Measurements from ENCODE around the gene STAG3.
"Not testable (repeated sequence)": the region's sequence is repeated elsewhere in the genome, so short reads cannot be mapped to it uniquely, and the experiment has no call there.

Gene STAG3

GRCh38 chr7:100132697-100133151 lies 45.0 kb upstream of the STAG3 start:
- in situ Hi-C loops (cut with MboI; ENCODE audit: low sequenced_read_pairs, unreplicated experiment) = loop anchor here (10.0 kb wide), 1 partner anchor 272 kb away; no protein-coding TSS in a partner anchor
- peak; percentile 83 for DNase-seq (ENCODE audit: low spot score)

GRCh38 chr7:100137851-100138760 lies 39.6 kb upstream of the STAG3 start:
- DNase-seq (ENCODE audit: low spot score) = no peak
- in situ Hi-C loops (cut with MboI; ENCODE audit: low sequenced_read_pairs, unreplicated experiment) = loop anchor here (10.0 kb wide), 1 partner anchor 267 kb away; no protein-coding TSS in a partner anchor
- no peak for TF ChIP-seq CTCF (IDR thresholded peaks at IDR 0.05; ENCODE audit: borderline replicate concordance, control extremely low read depth, extremely low read depth, insufficient read depth, missing control alignments)

More at GRCh38 chr7:100132697-100133151, 45.0 kb upstream of the STAG3 start:
- TF ChIP-seq CTCF (IDR thresholded peaks at IDR 0.05; ENCODE audit: borderline replicate concordance, control extremely low read depth, extremely low read depth, insufficient read depth, missing control alignments) = peak; percentile 84

- TF ChIP-seq CTCF (IDR thresholded peaks at IDR 0.05; ENCODE audit: borderline replicate concordance, control extremely low read depth, extremely low read depth, insufficient read depth, missing control alignments) = no peak
- no peak for DNase-seq (ENCODE audit: low spot score)
- in situ Hi-C loops (cut with MboI; ENCODE audit: low sequenced_read_pairs, unreplicated experiment) = no loop called here
Measured at GRCh38 chr7:100141555-100141949, 36.2 kb upstream of the STAG3 start.

- in situ Hi-C loops (cut with MboI; ENCODE audit: low sequenced_read_pairs, unreplicated experiment) = no loop called here
- no peak for TF ChIP-seq CTCF (IDR thresholded peaks at IDR 0.05; ENCODE audit: borderline replicate concordance, control extremely low read depth, extremely low read depth, insufficient read depth, missing control alignments)
- no peak for DNase-seq (ENCODE audit: low spot score)
Measured at GRCh38 chr7:100142461-100142860, 35.3 kb upstream of the STAG3 start.

GRCh38 chr7:100146350-100146749 lies 31.4 kb upstream of the STAG3 start:
- in situ Hi-C loops (cut with MboI; ENCODE audit: low sequenced_read_pairs, unreplicated experiment); DNase-seq (ENCODE audit: low spot score): not testable (repeated sequence)

- in situ Hi-C loops (cut with MboI; ENCODE audit: low sequenced_read_pairs, unreplicated experiment) = no loop called here
- TF ChIP-seq CTCF (IDR thresholded peaks at IDR 0.05; ENCODE audit: borderline replicate concordance, control extremely low read depth, extremely low read depth, insufficient read depth, missing control alignments) = no peak
- no peak for DNase-seq (ENCODE audit: low spot score)
Measured at GRCh38 chr7:100147278-100147677, 30.4 kb upstream of the STAG3 start.

GRCh38 chr7:100148225-100148558 lies 29.5 kb upstream of the STAG3 start:
- in situ Hi-C loops (cut with MboI; ENCODE audit: low sequenced_read_pairs, unreplicated experiment) = no loop called here
- DNase-seq (ENCODE audit: low spot score) = no peak
- TF ChIP-seq CTCF (IDR thresholded peaks at IDR 0.05; ENCODE audit: borderline replicate concordance, control extremely low read depth, extremely low read depth, insufficient read depth, missing control alignments) = no peak
